GM12878 (cell line): ENCODE data around the gene NET1. TPM values are rescaled to one million over a fixed set of nuclear protein-coding genes. Genes with fewer than 3 reads are reported as not detected.

Experiments used
- ATAC-seq: fragments of 200-7000 bp; cut with Tn5 transposase; 3 replicates; pipeline ENCODE4 v1.9.1; 2020; ENCODE audit warnings: mild to moderate bottlenecking, moderate library complexity
- BruUV-seq: library from RNA; stranded (reverse); fragments of 400-500 nt; replicated peaks from 2 replicates; lab custom pipeline; 2021; lab: Mats Ljungman, UMichigan
- CTCF ChIA-PET: fragments of 300-600 bp; sonication (Branson Sonifier 250); formaldehyde crosslinking; extraction: SDS; loops from one replicate; lab custom pipeline; 2021; ENCODE audit warnings: inconsistent platforms; lab: Yijun Ruan, JAX
- POLR2A ChIA-PET: fragments of 350-600 bp; formaldehyde crosslinking; extraction: SDS; loops from one replicate; lab custom pipeline; 2021; ENCODE audit warnings: inconsistent platforms; lab: Charles Lee
- RAD21 ChIA-PET: fragments of 300-600 bp; sonication (Branson Sonifier 250); formaldehyde crosslinking; loops from one replicate; lab custom pipeline; 2023; ENCODE audit warnings: antibody characterized with exemption; ENCODE audit not compliant: unreplicated experiment; lab: Charles Lee
- SMC1A ChIA-PET: fragments of 300-600 bp; sonication (Branson Sonifier 250); formaldehyde crosslinking; loops from one replicate; lab custom pipeline; 2023; ENCODE audit not compliant: unreplicated experiment, uncharacterized antibody; lab: Charles Lee
- DNase-seq: peaks from one replicate; pipeline ENCODE4 v3.0.0-alpha.2; 2011; ENCODE audit warnings: low read depth, low spot score
- FAIRE-seq: peaks from 3 replicates; lab custom pipeline; 2011; peaks lifted over from hg19 to GRCh38; lab: Jason Lieb, UNC
- H2AFZ ChIP-seq: 2 replicates; pipeline ENCODE4 v1.6.0; 2011; ENCODE audit warnings: low read depth, low read length, control low read depth; ENCODE audit not compliant: control insufficient read depth
- H3K27ac ChIP-seq: 2 replicates; pipeline ENCODE4 v1.5.1; 2011; ENCODE audit warnings: control low read depth; ENCODE audit not compliant: control insufficient read depth, insufficient read depth
- H3K27me3 ChIP-seq, 2 experiments: replicated peaks in 1 of 2; 2 replicates each; pipeline versions ENCODE4 v1.6.0 to v1.6.1; 2011; ENCODE audit warnings: low read length in 1 of 2; ENCODE audit not compliant: control insufficient read depth in 2 of 2, insufficient read depth in 2 of 2
- H3K36me3 ChIP-seq, 2 experiments: 2 replicates each; pipeline ENCODE4 v1.5.1; 2011; ENCODE audit warnings: low read length in 1 of 2; ENCODE audit not compliant: control insufficient read depth in 2 of 2, insufficient read depth in 2 of 2
- H3K4me1 ChIP-seq: 2 replicates; pipeline ENCODE4 v1.6.1; 2011; ENCODE audit warnings: mild to moderate bottlenecking, low read length, moderate library complexity, mixed read lengths; ENCODE audit not compliant: control insufficient read depth, insufficient read depth
- H3K4me2 ChIP-seq: 2 replicates; pipeline ENCODE4 v1.6.0; 2011; ENCODE audit warnings: control low read depth; ENCODE audit not compliant: control insufficient read depth, insufficient read depth
- H3K4me3 ChIP-seq: fragments of 200-600 bp; sonication (generic); 2 replicates; pipeline ENCODE4 v1.5.1; 2016
- H3K79me2 ChIP-seq: 2 replicates; pipeline ENCODE4 v1.6.0; 2011; ENCODE audit warnings: low read length; ENCODE audit not compliant: control insufficient read depth, insufficient read depth
- H3K9ac ChIP-seq: 2 replicates; pipeline ENCODE4 v1.8.0; 2011; ENCODE audit warnings: low read length, control low read depth, mixed read lengths; ENCODE audit not compliant: control insufficient read depth, insufficient read depth
- H3K9me3 ChIP-seq: replicated peaks from 3 replicates; pipeline ENCODE4 v1.5.1; 2011; ENCODE audit warnings: mild to moderate bottlenecking, low read length; ENCODE audit not compliant: control insufficient read depth, insufficient read depth
- H4K20me1 ChIP-seq: 2 replicates; pipeline ENCODE4 v1.6.0; 2011; ENCODE audit not compliant: control insufficient read depth, insufficient read depth
- BCL3 ChIP-seq: IDR thresholded peaks from 2 replicates; pipeline ENCODE4 v1.6.1; 2011; ENCODE audit warnings: borderline replicate concordance, low read depth, mild to moderate bottlenecking, moderate library complexity, low read length; ENCODE audit not compliant: insufficient read depth, poor library complexity, severe bottlenecking
- CEBPB ChIP-seq, 2 experiments: fragments of 150-350 bp in 1 of 2; IDR thresholded peaks; 2 replicates each; pipeline ENCODE4 v1.6.1; 2012 to 2014; ENCODE audit warnings: low read depth in 2 of 2, low read length in 2 of 2, borderline replicate concordance in 1 of 2, inconsistent platforms in 1 of 2
- CREB1 ChIP-seq: IDR thresholded peaks from 2 replicates; pipeline ENCODE4 v1.6.1; 2012; ENCODE audit warnings: low read depth, mild to moderate bottlenecking, inconsistent platforms
- ETV6 ChIP-seq, 2 experiments: fragments of 450-650 bp in 1 of 2; IDR thresholded peaks in 1 of 2; conservative IDR thresholded peaks in 1 of 2; 2 replicates each; pipeline ENCODE4 v1.6.1; 2014; ENCODE audit warnings: antibody characterized with exemption in 1 of 2, borderline replicate concordance in 1 of 2, low read depth in 1 of 2, mild to moderate bottlenecking in 1 of 2, moderate library complexity in 1 of 2
- HSF1 ChIP-seq: fragments of 150-350 bp; IDR thresholded peaks from 2 replicates; pipeline ENCODE4 v1.6.1; 2014; ENCODE audit warnings: mild to moderate bottlenecking, low read depth, low read length
- MYB ChIP-seq: fragments of 150-350 bp; IDR thresholded peaks from 2 replicates; pipeline ENCODE4 v1.6.1; 2014; ENCODE audit warnings: mild to moderate bottlenecking, low read depth, low read length, borderline replicate concordance
- RAD21 ChIP-seq: IDR thresholded peaks from 2 replicates; pipeline ENCODE4 v1.6.1; 2011; ENCODE audit warnings: mild to moderate bottlenecking, low read depth, low read length, moderate library complexity; ENCODE audit not compliant: insufficient read depth
- SKIL ChIP-seq: fragments of 450-650 bp; IDR thresholded peaks from 2 replicates; pipeline ENCODE4 v1.6.1; 2017; ENCODE audit warnings: mild to moderate bottlenecking, low read depth, inconsistent platforms; ENCODE audit not compliant: poor library complexity, severe bottlenecking
- TBL1XR1 ChIP-seq: IDR thresholded peaks from 2 replicates; pipeline ENCODE4 v1.6.1; 2012; ENCODE audit warnings: low read depth, low read length, improper control_type of control experiment
- WGBS: methylation state at CpG from one replicate; pipeline ENCODE4 v1.1.6; 2016; ENCODE audit warnings: low lambda C conversion rate; ENCODE audit not compliant: insufficient replicate concordance, insufficient coverage; ENCODE audit errors: missing lambda C conversion rate; 5-methylcytosine and 5-hydroxymethylcytosine counted together
- in situ Hi-C: fragments of 300-500 bp; cut with MboI; formaldehyde crosslinking; loops from 9 replicates; pipeline ENCODE4 v1.14.3; 2018; ENCODE audit warnings: mixed read lengths
- intact Hi-C: fragments of 100-400 bp; cut with micrococcal nuclease; formaldehyde crosslinking; loops from one replicate; pipeline ENCODE4 v1.14.2; 2022; ENCODE audit not compliant: unreplicated experiment
- polyA plus RNA-seq, 11 experiments: library from polyadenylated mRNA; depleted of rRNA in 4 of 11; unstranded in 6 of 11; stranded (reverse) in 5 of 11; fragments of >200 nt; fragmentation: Nextera tagmentation in 4 of 11; fragmentation: Illumina TruSeq in 1 of 11; extraction: Ambion mirVana in 4 of 11; extraction: Trizol in 1 of 11; gene quantifications; 1 replicate in 1 of 11; 2 replicates in 10 of 11; pipeline versions ENCODE4 v1.2.1 to v1.2.3, GENCODE V29; 2011 to 2016; ENCODE audit warnings: inconsistent platforms in 2 of 11, missing spikeins in 2 of 11, low read depth in 1 of 11
- total RNA-seq, 4 experiments: library from RNA; depleted of rRNA in 3 of 4; stranded (reverse); fragments of >200 nt in 3 of 4; fragmentation: Illumina TruSeq in 1 of 4; extraction: Trizol in 1 of 4; gene quantifications; 2 replicates each; pipeline versions ENCODE4 v1.2.1 to v1.2.3, GENCODE V29; 2013 to 2021

NET1 gene
- total and polyA plus RNA-seq, 10 of the 15 experiments (the other 5 are each of a cell fraction or from before 2014, with no cell fraction given), result 6.5 to 22.7 (median 18.4) TPM

- no peak overlapping the region for H3K9ac ChIP-seq
- WGBS, result 40% methylated on average over 6 of the region's 6 CpGs
- no peak for ATAC-seq
- no peak for FAIRE-seq
- no peak overlapping the region for H3K4me2 ChIP-seq
- no peaks in the 10 kb centered on the region for H3K4me1 ChIP-seq
- H4K20me1 ChIP-seq, result no peaks in the 10 kb centered on the region
- ChIA-PET SMC1A (no interaction called here), POLR2A (no interaction called here), RAD21 (no interaction called here), CTCF (no interaction called here)
- no TSS peak for BruUV-seq
- DNase-seq, result no peak
- H3K4me3 ChIP-seq, result no peak overlapping the region
- H3K79me2 ChIP-seq, result no peaks in the 10 kb centered on the region
- no peaks in the 10 kb centered on the region for H3K36me3 ChIP-seq
- peaks cover 3% of the 10 kb centered on the region; the same call in 2 of the 3 replicates for H3K9me3 ChIP-seq
- H3K27me3 ChIP-seq, result no peaks in the 10 kb centered on the region; a peak in 2 of 4 replicates
- H2AFZ ChIP-seq, result no peak overlapping the region
- intact Hi-C loops, result no loop called here
- no peak overlapping the region for H3K27ac ChIP-seq
- in situ Hi-C loops, result no loop called here
- TF ChIP-seq CREB1 (no peak), BCL3 (peak; percentile 34)
Measured at GRCh38 chr10:5497289-5497688, 84.9 kb downstream of the NET1 start.

GRCh38 chr10:5497948-5498730, 85.8 kb downstream of the NET1 start:
- DNase-seq (no peak), FAIRE-seq (no peak), ATAC-seq (no peak)
- Histone ChIP-seq H3K36me3 (no peaks in the 10 kb centered on the region), H3K9ac (no peak overlapping the region), H3K27ac (no peak overlapping the region), H3K9me3 (no peaks in the 10 kb centered on the region), H3K4me3 (no peak overlapping the region), H3K27me3 (no peaks in the 10 kb centered on the region; a peak in 2 of 4 replicates), H3K4me2 (no peak overlapping the region), H2AFZ (no peak overlapping the region), H4K20me1 (no peaks in the 10 kb centered on the region), H3K79me2 (no peaks in the 10 kb centered on the region), H3K4me1 (no peaks in the 10 kb centered on the region)
- SMC1A ChIA-PET, result no interaction called here
- POLR2A ChIA-PET, result no interaction called here
- intact Hi-C loops (no loop called here), in situ Hi-C loops (no loop called here)
- BruUV-seq, result no TSS peak
- RAD21 ChIA-PET, result no interaction called here
- WGBS, result 59% methylated on average over 19 of the region's 19 CpGs
- CTCF ChIA-PET, result no interaction called here
- no peak for TF ChIP-seq RAD21
- no peak for TF ChIP-seq ETV6 (conservative IDR thresholded peaks at IDR 0.05 in 1 of 2, IDR thresholded peaks at IDR 0.05 in 1 of 2; ENCODE audit: borderline replicate concordance in 1 of 2, low read depth in 1 of 2)
- TF ChIP-seq SKIL, result no peak
- no peak for TF ChIP-seq CEBPB (IDR thresholded peaks at IDR 0.05; ENCODE audit: borderline replicate concordance in 1 of 2, low read depth in 2 of 2, low read length in 2 of 2)
- no peak for TF ChIP-seq HSF1
- TF ChIP-seq TBL1XR1, result no peak
- no peak for TF ChIP-seq MYB
